IMR-90 (cell line): ENCODE results near the gene PHB1. TPM values are rescaled to one million over a fixed set of nuclear protein-coding genes. Genes with fewer than 3 reads are reported as not detected.

Source experiments
- ATAC-seq: fragments of 200-7000 bp; cut with Tn5 transposase; 2 replicates; pipeline ENCODE4 v1.9.1; 2020; ENCODE audit warnings: low read depth, mild to moderate bottlenecking, moderate library complexity
- BruUV-seq: library from RNA; stranded (reverse); fragments of 400-500 nt; replicated peaks from 2 replicates; lab custom pipeline; 2021; lab: Mats Ljungman, UMichigan
- CTCF ChIA-PET: fragments of 300-600 bp; formaldehyde crosslinking; extraction: SDS; loops from one replicate; lab custom pipeline; 2021; ENCODE audit warnings: antibody characterized with exemption; lab: Yijun Ruan, JAX
- POLR2A ChIA-PET: fragments of 300-600 bp; sonication (Branson Sonifier 250); formaldehyde crosslinking; loops from one replicate; lab custom pipeline; 2022; ENCODE audit warnings: antibody characterized with exemption; ENCODE audit not compliant: unreplicated experiment; lab: Charles Lee
- DNase-seq: peaks from one replicate; pipeline ENCODE4 v3.0.0; 2013
- H2AFZ ChIP-seq: replicated peaks from 2 replicates; pipeline ENCODE3; 2013; ENCODE audit warnings: low read length, mild to moderate bottlenecking; ENCODE audit not compliant: poor library complexity
- H2AK5ac ChIP-seq: 2 replicates; pipeline ENCODE4 v1.6.1; 2013; ENCODE audit warnings: low read depth, low read length, inconsistent platforms
- H2AK9ac ChIP-seq: replicated peaks from 2 replicates; pipeline ENCODE3; 2013; ENCODE audit warnings: mild to moderate bottlenecking, low read depth, low read length, moderate library complexity; ENCODE audit not compliant: poor library complexity
- H2BK120ac ChIP-seq: 2 replicates; pipeline ENCODE4 v1.6.1; 2013; ENCODE audit warnings: low read depth, low read length, inconsistent platforms
- H2BK15ac ChIP-seq: 3 replicates; pipeline ENCODE4 v1.6.1; 2013; ENCODE audit warnings: low read depth, low read length, inconsistent platforms
- H2BK20ac ChIP-seq: 2 replicates; pipeline ENCODE4 v1.6.1; 2013; ENCODE audit warnings: low read depth, mild to moderate bottlenecking, inconsistent platforms, low read length, moderate library complexity
- H2BK5ac ChIP-seq: 2 replicates; pipeline ENCODE4 v1.6.1; 2013; ENCODE audit warnings: mild to moderate bottlenecking, low read depth, low read length, inconsistent platforms; ENCODE audit not compliant: poor library complexity, severe bottlenecking
- H3K14ac ChIP-seq: replicated peaks from 2 replicates; pipeline ENCODE4 v1.6.1; 2013; ENCODE audit warnings: low read depth, low read length, inconsistent platforms
- H3K18ac ChIP-seq: 2 replicates; pipeline ENCODE4 v1.6.1; 2013; ENCODE audit warnings: low read depth, low read length, control low read depth
- H3K23ac ChIP-seq: 2 replicates; pipeline ENCODE4 v1.6.1; 2013; ENCODE audit warnings: low read depth, low read length, inconsistent platforms
- H3K27ac ChIP-seq: 2 replicates; pipeline ENCODE4 v1.5.1; 2013; ENCODE audit warnings: mild to moderate bottlenecking, control low read depth, low read length; ENCODE audit not compliant: insufficient read depth
- H3K27me3 ChIP-seq: 2 replicates; pipeline ENCODE4 v1.6.1; 2013; ENCODE audit warnings: low read length; ENCODE audit not compliant: control insufficient read depth, insufficient read depth
- H3K36me3 ChIP-seq: 2 replicates; pipeline ENCODE4 v1.6.1; 2013; ENCODE audit warnings: low read length, mixed read lengths; ENCODE audit not compliant: control insufficient read depth, insufficient read depth
- H3K4ac ChIP-seq: 2 replicates; pipeline ENCODE4 v1.6.1; 2013; ENCODE audit warnings: low read depth, low read length, inconsistent platforms
- H3K4me1 ChIP-seq: 2 replicates; pipeline ENCODE4 v1.6.1; 2013; ENCODE audit warnings: low read length, mixed read lengths; ENCODE audit not compliant: control insufficient read depth, insufficient read depth
- H3K4me2 ChIP-seq: 2 replicates; pipeline ENCODE4 v1.6.1; 2013; ENCODE audit warnings: low read depth, mild to moderate bottlenecking, control low read depth, low read length, moderate library complexity
- H3K4me3 ChIP-seq: 2 replicates; pipeline ENCODE4 v1.5.1; 2013; ENCODE audit warnings: low read depth, mild to moderate bottlenecking, control low read depth, low read length, moderate library complexity; ENCODE audit not compliant: insufficient read depth
- H3K56ac ChIP-seq: 2 replicates; pipeline ENCODE4 v1.6.1; 2013; ENCODE audit warnings: low read length, inconsistent platforms; ENCODE audit not compliant: insufficient read depth; ENCODE audit errors: extremely low read depth
- H3K79me1 ChIP-seq, 2 experiments: 2 replicates each; pipeline ENCODE4 v1.6.1; 2013; ENCODE audit warnings: low read length in 2 of 2, inconsistent platforms in 1 of 2, low read depth in 1 of 2
- H3K9ac ChIP-seq: 2 replicates; pipeline ENCODE4 v1.6.1; 2013; ENCODE audit warnings: low read depth, low read length, control low read depth
- H3K9me1 ChIP-seq: 2 replicates; pipeline ENCODE4 v1.6.1; 2013; ENCODE audit warnings: low read length, inconsistent platforms; ENCODE audit not compliant: insufficient read depth
- H3K9me3 ChIP-seq: 2 replicates; pipeline ENCODE4 v1.6.1; 2013; ENCODE audit warnings: low read length; ENCODE audit not compliant: control insufficient read depth, insufficient read depth
- H4K20me1 ChIP-seq: 2 replicates; pipeline ENCODE4 v1.6.1; 2013; ENCODE audit warnings: low read length, inconsistent platforms; ENCODE audit not compliant: insufficient read depth
- H4K5ac ChIP-seq: 2 replicates; pipeline ENCODE4 v1.6.1; 2013; ENCODE audit warnings: mild to moderate bottlenecking, low read depth, low read length, control low read depth
- H4K8ac ChIP-seq, 2 experiments: 2 replicates each; pipeline ENCODE4 v1.6.1; 2013; ENCODE audit warnings: low read depth in 2 of 2, low read length in 2 of 2, control low read depth in 1 of 2, inconsistent platforms in 1 of 2
- H4K91ac ChIP-seq: 2 replicates; pipeline ENCODE4 v1.6.1; 2013; ENCODE audit warnings: low read depth, low read length, inconsistent platforms; ENCODE audit not compliant: insufficient read depth
- BHLHE40 ChIP-seq: fragments of 150-350 bp; IDR thresholded peaks from 2 replicates; pipeline ENCODE4 v1.6.1; 2016; ENCODE audit warnings: mild to moderate bottlenecking, low read depth, low read length
- CEBPB ChIP-seq: IDR thresholded peaks from 2 replicates; pipeline ENCODE4 v1.6.1; 2012; ENCODE audit warnings: low read depth, low read length, improper control_type of control experiment
- CHD1 ChIP-seq: IDR thresholded peaks from 2 replicates; pipeline ENCODE4 v1.6.1; 2012; ENCODE audit warnings: low read depth, low read length, improper control_type of control experiment
- FOS ChIP-seq: fragments of 150-350 bp; IDR thresholded peaks from 2 replicates; pipeline ENCODE4 v1.6.1; 2016; ENCODE audit warnings: low read depth, low read length
- MAFK ChIP-seq: IDR thresholded peaks from 2 replicates; pipeline ENCODE4 v1.6.1; 2012; ENCODE audit warnings: low read depth, low read length, improper control_type of control experiment
- MAZ ChIP-seq: IDR thresholded peaks from 2 replicates; pipeline ENCODE4 v1.6.1; 2012; ENCODE audit warnings: low read depth, mild to moderate bottlenecking, low read length, improper control_type of control experiment, moderate library complexity, borderline replicate concordance
- MXI1 ChIP-seq: IDR thresholded peaks from 2 replicates; pipeline ENCODE4 v1.6.1; 2012; ENCODE audit warnings: low read depth, mild to moderate bottlenecking, low read length, moderate library complexity, borderline replicate concordance
- NFE2L2 ChIP-seq: fragments of 150-350 bp; IDR thresholded peaks from 2 replicates; pipeline ENCODE4 v1.6.1; 2016; ENCODE audit warnings: low read depth, mild to moderate bottlenecking, low read length
- POLR2A ChIP-seq: IDR thresholded peaks from 2 replicates; pipeline ENCODE4 v1.6.1; 2012; ENCODE audit warnings: mild to moderate bottlenecking, low read depth, low read length
- RAD21 ChIP-seq: IDR thresholded peaks from 2 replicates; pipeline ENCODE4 v1.6.1; 2012; ENCODE audit warnings: low read length, improper control_type of control experiment
- RFX5 ChIP-seq: IDR thresholded peaks from 2 replicates; pipeline ENCODE4 v1.8.0; 2012; ENCODE audit warnings: low read depth, mild to moderate bottlenecking, low read length, moderate library complexity
- SMC3 ChIP-seq: fragments of 150-350 bp; IDR thresholded peaks from 2 replicates; pipeline ENCODE4 v1.6.1; 2016; ENCODE audit warnings: low read depth, mild to moderate bottlenecking, antibody characterized with exemption, low read length, moderate library complexity
- WGBS, 2 experiments: methylation state at CpG; one replicate each; pipeline versions ENCODE4 v1.1.5 to v1.1.7; 2013; ENCODE audit warnings: missing lambda C conversion rate in 2 of 2; ENCODE audit not compliant: insufficient read length in 1 of 2; ENCODE audit errors: extremely low coverage in 2 of 2; 5-methylcytosine and 5-hydroxymethylcytosine counted together
- dilution Hi-C: fragments of 300-500 bp; cut with HindIII; formaldehyde crosslinking; loops from one replicate; pipeline ENCODE4 v1.14.3; 2018; ENCODE audit warnings: low sequenced_read_pairs; ENCODE audit not compliant: unreplicated experiment
- in situ Hi-C: fragments of 300-500 bp; cut with MboI; formaldehyde crosslinking; loops from 3 replicates; pipeline ENCODE4 v1.14.3; 2019; ENCODE audit warnings: low sequenced_read_pairs, inconsistent platforms, mixed read lengths
- intact Hi-C: fragments of 100-400 bp; cut with micrococcal nuclease; formaldehyde crosslinking; loops from 2 replicates; pipeline ENCODE4 v1.10.0; 2022
- polyA plus RNA-seq, 3 experiments: library from polyadenylated mRNA; depleted of rRNA; stranded (reverse); fragments of >200 nt; gene quantifications; 2 replicates each; pipeline ENCODE4 v1.2.3, GENCODE V29; 2012; ENCODE audit warnings: low replicate concordance in 1 of 3
- total RNA-seq: library from RNA; depleted of rRNA; stranded (reverse); fragments of >200 nt; gene quantifications from 2 replicates; pipeline ENCODE4 v1.2.3, GENCODE V29; 2012
- TF ChIP-seq, protein P1 (sequence below): fragments of 150-350 bp; IDR thresholded peaks from 2 replicates; pipeline ENCODE4 v1.6.1; 2016; ENCODE audit warnings: low read depth, mild to moderate bottlenecking, low read length, moderate library complexity, borderline replicate concordance
- TF ChIP-seq, protein P2 (sequence below): fragments of 150-350 bp; IDR thresholded peaks from 2 replicates; pipeline ENCODE4 v1.6.1; 2017; ENCODE audit warnings: mild to moderate bottlenecking, antibody characterized with exemption, low read length, low read depth
- TF ChIP-seq, protein P3 (sequence below): conservative IDR thresholded peaks from 2 replicates; pipeline ENCODE4 v1.5.1; 2012; ENCODE audit warnings: mild to moderate bottlenecking, low read depth, low read length, improper control_type of control experiment

Gene PHB1
- total and polyA plus RNA-seq, 2 of the 4 experiments (the other 2 are of a cell fraction) = 283 to 294 TPM

DNA sequence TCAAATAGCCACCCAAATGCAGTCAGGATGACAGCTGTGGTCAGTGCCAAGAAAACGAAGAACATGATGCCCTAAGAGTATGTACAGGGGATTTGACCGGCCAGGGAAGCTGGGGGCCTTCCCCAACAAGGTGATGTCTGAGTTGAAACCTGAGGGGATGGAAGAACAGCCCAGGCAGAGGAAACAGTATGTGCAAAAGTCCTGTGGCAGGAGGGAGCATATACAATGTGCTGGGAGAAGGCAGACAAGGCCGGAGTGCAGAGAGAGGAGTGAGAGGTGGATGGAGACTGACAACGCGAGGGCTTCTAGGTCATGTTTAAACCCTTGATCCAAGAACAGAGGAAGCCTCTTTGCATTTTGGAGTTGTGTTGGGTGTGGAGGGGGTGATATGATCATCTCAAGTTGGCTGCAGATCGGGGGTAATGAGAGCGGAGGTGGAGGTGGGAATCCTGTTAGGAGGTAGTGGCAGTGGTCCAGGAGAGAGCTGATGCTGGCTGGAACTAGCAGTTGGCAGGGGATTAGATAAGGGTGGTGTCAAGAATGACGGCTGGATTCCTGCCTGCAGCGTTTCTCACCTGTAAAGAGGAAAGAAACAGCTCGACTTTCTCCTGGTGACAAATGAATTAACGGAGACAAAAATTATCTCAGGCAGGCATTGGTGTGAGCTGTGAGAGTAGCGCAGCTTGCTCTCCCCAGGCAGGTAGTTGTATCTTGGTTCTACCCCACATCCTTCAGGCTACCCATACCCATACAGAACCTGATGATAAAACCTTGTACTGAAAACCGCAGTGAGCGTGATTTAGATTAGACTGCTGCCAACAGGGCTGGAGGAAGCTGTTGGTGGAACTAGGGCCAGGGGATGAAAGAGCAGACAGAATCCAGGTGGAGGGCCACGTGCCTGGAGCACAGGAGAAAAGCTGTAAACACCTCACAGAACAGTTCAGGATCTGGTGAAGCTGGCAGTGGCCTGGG lies 43.2 kb upstream of the PHB1 start:
- Histone ChIP-seq H3K9me3 (no peaks in the 10 kb centered on the region), H2BK5ac (no peak overlapping the region), H2AK5ac (no peak overlapping the region), H2AFZ (no peak overlapping the region), H2BK120ac (no peak overlapping the region), H3K4me2 (no peak overlapping the region), H3K79me1 (no peaks in the 10 kb centered on the region), H4K20me1 (no peaks in the 10 kb centered on the region), H3K23ac (no peak overlapping the region), H4K5ac (no peak overlapping the region), H3K4ac (no peak overlapping the region), H2BK15ac (no peak overlapping the region), H3K4me1 (peaks cover 6% of the 10 kb centered on the region), H4K8ac (no peak overlapping the region), H2BK20ac (no peak overlapping the region), H3K27ac (no peak overlapping the region), H3K18ac (no peak overlapping the region), H3K56ac (no peak overlapping the region), H4K91ac (no peak overlapping the region), H3K9ac (no peak overlapping the region), H3K9me1 (peaks cover 3% of the 10 kb centered on the region; the same call in 1 of the 2 replicates), H2AK9ac (no peak overlapping the region), H3K36me3 (no peaks in the 10 kb centered on the region), H3K27me3 (peaks cover 48% of the 10 kb centered on the region), H3K14ac (no peak overlapping the region), H3K4me3 (no peak overlapping the region)
- no TSS peak for BruUV-seq
- ATAC-seq (no peak), DNase-seq (no peak)
- intact Hi-C loops = no loop called here
- dilution Hi-C loops = no loop called here
- in situ Hi-C loops = no loop called here
- 61% methylated on average over 7 of the region's 15 CpGs; no CpG with 5 or more reads in 1 of the 2 experiments for WGBS, 2 experiments
- POLR2A ChIA-PET = no interaction called here
- CTCF ChIA-PET = no interaction called here
- TF ChIP-seq NFE2L2 (no peak), MXI1 (no peak), RAD21 (no peak), CEBPB (no peak), RFX5 (no peak), CHD1 (no peak), BHLHE40 (no peak), MAFK (no peak), MAZ (no peak), SMC3 (no peak), FOS (no peak), POLR2A (no peak)
- TF ChIP-seq, protein P1, sequence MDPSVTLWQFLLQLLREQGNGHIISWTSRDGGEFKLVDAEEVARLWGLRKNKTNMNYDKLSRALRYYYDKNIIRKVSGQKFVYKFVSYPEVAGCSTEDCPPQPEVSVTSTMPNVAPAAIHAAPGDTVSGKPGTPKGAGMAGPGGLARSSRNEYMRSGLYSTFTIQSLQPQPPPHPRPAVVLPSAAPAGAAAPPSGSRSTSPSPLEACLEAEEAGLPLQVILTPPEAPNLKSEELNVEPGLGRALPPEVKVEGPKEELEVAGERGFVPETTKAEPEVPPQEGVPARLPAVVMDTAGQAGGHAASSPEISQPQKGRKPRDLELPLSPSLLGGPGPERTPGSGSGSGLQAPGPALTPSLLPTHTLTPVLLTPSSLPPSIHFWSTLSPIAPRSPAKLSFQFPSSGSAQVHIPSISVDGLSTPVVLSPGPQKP = no peak
- TF ChIP-seq, protein P2, sequence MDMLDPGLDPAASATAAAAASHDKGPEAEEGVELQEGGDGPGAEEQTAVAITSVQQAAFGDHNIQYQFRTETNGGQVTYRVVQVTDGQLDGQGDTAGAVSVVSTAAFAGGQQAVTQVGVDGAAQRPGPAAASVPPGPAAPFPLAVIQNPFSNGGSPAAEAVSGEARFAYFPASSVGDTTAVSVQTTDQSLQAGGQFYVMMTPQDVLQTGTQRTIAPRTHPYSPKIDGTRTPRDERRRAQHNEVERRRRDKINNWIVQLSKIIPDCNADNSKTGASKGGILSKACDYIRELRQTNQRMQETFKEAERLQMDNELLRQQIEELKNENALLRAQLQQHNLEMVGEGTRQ = no peak
- TF ChIP-seq, protein P3, sequence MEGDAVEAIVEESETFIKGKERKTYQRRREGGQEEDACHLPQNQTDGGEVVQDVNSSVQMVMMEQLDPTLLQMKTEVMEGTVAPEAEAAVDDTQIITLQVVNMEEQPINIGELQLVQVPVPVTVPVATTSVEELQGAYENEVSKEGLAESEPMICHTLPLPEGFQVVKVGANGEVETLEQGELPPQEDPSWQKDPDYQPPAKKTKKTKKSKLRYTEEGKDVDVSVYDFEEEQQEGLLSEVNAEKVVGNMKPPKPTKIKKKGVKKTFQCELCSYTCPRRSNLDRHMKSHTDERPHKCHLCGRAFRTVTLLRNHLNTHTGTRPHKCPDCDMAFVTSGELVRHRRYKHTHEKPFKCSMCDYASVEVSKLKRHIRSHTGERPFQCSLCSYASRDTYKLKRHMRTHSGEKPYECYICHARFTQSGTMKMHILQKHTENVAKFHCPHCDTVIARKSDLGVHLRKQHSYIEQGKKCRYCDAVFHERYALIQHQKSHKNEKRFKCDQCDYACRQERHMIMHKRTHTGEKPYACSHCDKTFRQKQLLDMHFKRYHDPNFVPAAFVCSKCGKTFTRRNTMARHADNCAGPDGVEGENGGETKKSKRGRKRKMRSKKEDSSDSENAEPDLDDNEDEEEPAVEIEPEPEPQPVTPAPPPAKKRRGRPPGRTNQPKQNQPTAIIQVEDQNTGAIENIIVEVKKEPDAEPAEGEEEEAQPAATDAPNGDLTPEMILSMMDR = no peak
